ENCODE measurements around the gene CDK13.
"Not testable (repeated sequence)": the region's sequence is repeated elsewhere in the genome, so short reads cannot be mapped to it uniquely, and the experiment has no call there.

Gene CDK13

DNA sequence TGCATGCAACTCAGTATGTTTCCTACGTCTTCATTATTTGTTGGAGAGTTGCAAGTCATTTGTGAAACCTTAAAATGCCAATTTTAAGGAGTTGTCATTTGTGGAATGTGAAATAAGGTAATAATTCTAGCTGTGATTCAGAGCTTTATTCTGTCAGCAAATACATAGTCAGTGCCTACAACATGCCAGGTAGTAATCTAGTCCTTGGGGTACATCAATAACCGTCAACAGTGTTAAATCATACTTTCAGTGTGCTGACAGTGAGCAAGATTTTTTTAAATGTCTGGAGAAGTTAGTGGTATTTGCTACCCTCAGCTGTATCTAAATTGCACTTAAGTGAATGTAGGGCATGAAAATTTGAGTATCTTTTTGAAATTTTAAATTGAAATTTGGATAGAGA, 147.7 kb downstream of the CDK13 start:
- DNase-seq (ENCODE audit: low read depth, low spot score), result no peak

DNA sequence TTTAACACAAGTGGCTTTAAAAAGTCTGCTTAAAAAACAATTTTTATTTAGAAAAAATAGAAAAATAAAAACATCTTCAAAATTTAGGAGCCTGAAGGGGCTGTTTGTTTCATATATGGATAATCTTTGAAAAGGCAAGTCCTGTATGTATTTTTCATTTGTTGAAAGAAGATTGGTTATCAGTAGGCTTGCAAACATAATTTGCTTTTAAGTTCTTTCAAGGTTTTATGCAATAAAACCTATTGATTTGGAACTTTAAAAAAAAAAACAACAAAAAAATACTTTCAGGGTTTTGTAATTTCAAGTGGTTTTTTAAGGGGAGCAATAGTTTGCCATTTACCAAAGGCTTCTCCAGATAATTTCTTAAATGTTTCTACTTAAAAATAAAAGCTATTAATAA, 148.8 kb downstream of the CDK13 start:
- DNase-seq (ENCODE audit: low read depth, low spot score), result no peak

DNA sequence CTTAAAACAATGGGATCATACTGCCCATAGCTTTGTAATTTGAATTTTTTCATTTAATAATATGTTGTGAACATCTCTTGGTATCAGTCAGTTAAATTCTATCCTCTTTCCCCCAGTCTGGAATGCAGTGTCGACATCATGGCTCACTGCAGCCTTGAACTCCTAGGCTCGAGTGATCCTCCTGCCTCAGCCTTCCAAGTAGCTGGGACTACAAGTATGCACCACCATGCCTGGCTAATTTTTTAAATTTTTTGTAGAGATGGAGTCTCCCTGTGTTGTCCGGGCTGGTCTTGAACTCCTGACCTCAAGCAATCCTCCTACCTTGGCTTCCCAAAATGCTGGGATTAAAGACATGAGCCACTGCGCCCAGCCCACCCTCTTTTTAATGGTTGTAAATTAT, 149.8 kb downstream of the CDK13 start:
- DNase-seq (ENCODE audit: low read depth, low spot score), result no peak

DNA sequence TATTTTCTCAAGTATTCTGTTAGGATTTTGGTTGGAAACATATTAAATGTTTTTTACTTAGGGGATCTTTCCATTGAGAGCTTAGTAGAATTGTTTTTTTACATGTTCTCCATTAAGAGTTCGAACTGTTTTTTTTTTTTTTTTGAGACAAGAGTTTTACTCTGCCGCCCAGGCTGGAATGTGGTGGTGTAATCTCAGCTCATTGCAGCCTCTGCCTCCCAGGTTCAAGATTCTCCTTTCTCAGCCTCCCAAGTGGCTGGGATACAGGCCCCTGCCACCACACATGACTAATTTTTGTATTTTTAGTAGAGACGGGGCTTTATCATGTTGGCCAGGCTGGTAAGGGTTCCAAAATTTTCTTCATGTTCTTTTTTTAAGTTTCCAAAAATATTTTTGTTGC, 151.1 kb downstream of the CDK13 start:
- DNase-seq (ENCODE audit: low read depth, low spot score), result no peak

DNA sequence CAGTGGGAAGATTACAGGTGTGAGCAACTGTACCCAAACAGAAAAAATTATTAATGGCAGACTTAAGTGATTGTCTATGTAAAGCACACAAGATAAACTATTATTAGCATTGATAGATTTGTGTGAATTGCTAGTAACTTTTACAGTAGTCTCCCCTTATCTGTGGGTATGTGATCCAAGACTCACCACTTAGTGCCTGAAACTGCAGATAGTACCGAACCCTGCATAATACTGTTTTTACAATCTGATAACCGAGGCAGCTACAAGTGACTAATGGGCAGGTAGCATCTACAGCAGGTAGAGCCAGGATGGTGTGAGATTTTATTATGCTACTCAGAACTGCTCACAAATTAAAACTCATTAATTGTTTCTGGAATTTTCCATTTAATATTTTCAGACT, 152.8 kb downstream of the CDK13 start:
- no peak for DNase-seq (ENCODE audit: low read depth, low spot score)

DNA sequence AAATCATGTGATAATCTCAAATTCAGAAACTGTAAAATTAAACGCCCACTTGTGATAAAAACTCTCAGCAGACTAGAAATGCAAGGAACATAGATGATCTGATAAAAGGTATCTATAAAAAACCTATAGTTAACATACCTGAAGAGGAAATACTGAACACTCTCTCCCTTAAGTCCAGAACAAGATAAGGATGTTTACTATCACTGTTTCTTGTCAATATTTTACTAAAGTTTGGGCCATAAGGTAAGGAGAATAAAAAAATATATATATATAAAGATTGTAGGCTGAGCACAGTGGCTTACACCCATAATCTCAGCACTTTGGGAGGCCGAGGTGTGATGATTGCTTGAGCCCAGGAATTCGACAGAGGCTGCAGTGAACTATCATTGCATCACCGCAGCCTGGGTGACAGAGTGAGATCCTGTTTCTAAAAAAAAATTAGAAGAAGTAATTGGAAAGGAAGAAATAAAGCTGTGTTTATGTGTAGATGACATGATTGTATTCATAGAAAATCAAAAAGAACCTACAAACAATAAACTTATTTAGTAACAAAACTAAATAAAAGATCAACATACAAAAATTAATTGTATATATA, 155.9 kb downstream of the CDK13 start:
- DNase-seq (ENCODE audit: low read depth, low spot score), result no peak

DNA sequence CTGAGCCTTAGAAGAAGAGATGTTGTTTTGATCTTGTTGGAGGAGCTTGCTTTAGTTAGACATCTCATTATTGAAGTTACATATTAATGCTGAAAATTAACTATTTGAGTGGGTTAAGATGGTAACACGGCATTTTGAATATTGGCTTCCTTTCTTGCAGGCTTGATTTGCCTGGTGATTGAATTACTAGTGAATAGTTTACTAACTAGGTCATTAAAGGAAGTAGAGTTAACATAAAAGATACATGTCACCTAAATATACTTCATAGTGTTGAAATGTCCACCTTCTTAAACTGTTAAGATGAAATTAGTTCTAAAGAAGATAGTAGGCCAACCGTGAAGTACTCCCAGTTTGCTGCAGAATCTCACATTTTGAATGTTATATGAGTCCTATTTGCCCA, 165.9 kb downstream of the CDK13 start:
- no peak for DNase-seq (ENCODE audit: low read depth, low spot score)

DNA sequence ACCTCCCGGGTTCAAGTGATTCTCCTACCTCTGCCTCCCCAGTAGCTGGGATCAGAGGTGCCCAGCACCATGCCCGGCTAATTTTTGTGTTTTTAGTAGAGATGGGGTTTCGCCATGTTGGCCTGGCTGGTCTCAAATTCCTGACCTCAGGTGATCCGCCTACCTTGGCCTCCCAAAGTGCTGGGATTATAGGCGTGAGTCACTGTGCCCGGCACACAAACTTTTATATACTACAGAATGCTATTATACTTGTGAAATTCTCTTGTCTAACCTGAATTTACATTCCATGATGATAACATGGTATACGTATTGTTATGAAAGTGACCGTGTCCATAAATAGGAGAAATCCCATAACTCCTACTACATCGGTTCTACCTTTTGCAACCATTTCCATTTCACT, 167.1 kb downstream of the CDK13 start:
- DNase-seq (ENCODE audit: low read depth, low spot score), result not testable (repeated sequence)

DNA sequence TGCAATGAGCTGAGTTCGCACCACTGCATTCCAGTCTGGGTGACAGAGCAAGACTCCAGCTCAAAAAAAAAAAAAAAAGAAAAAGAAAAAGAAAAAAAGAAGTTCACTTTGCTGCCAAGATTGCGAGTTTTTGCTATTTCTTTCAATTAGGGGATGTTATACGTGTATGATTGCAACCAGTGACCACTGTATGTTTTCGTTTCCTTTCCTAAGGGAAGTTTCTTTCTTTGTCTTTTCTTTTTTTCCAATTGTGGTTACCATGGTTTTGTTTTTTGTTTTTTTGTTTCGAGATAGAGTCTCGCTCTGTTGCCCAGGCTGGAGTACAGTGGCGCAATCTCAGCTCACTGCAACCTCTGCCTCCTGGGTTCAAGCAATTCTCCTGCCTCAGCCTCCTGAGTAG, 168.1 kb downstream of the CDK13 start:
- not testable (repeated sequence) for DNase-seq (ENCODE audit: low read depth, low spot score)

DNA sequence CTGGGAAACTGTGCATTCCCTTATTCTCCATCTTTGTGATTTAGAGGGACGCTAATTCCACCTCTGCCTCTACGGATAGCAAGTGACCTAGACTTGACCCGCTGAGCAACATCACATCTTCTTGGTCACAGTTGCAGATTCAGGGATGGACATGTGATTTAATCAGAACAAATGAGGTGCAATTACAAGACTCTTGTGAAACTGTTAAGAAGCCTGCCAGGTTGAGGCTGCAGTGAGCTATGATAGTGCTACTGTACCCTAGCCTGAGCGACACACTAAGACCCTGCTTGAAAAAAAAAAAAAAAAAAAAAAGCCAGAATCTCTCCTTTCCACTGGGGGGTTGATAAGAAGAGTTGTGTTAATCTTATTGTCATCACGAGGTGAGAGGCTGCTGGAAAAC, 170.0 kb downstream of the CDK13 start:
- no peak for DNase-seq (ENCODE audit: low read depth, low spot score)

DNA sequence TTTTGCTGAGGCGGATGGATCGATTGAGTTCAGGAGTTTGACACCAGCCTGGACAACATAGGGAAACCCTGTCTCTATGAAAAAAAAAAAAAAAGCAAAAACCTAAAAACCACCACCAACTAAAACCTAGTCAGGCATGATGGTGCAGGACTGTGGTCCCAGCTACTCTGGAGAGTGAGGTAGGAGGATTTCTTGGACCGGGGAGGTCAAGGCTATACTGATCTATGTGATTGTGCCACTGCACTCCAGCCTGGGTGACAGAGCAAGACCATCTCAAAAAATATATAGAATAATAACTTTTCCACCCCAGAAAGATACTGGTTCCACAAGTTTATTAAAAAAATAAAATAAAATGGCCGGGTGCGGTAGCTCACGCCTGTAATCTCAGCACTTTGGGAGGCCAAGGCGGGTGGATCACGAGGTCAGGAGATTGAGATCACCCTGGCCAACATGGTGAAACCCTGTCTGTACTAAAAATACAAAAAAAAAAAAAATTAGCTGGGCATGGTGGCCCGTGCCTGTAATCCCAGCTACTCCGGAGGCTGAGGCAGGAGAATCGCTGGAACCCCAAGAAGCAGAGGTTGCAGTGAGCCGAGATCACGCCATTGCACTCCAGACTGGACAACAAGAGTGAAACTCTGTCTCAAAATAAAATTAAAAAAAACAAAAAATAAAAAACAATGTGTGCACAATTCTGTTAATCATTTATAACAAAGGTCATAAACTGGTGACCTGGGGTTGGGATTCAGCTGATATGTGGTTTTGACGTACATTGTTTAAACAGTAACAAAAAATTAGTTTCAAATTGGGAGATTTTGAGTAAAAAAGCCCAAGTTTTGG, 172.3 kb downstream of the CDK13 start:
- DNase-seq (ENCODE audit: low read depth, low spot score), result not testable (repeated sequence)

DNA sequence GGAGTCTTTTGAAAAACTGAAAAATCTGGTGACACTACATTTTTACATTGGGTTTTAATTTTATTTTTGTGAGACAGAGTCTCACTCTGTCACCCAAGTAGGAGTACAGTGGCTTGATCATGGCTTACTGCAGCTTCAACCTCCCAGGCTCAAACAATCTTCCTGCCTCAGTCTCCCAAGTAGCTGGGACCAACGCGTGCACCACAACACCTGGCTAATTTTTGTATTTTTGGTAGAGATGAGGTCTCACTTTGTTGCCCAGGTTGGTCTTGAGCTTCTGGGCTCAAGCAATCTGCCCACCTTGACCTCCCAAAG, 172.8 kb downstream of the CDK13 start:
- DNase-seq (ENCODE audit: low read depth, low spot score), result no peak

DNA sequence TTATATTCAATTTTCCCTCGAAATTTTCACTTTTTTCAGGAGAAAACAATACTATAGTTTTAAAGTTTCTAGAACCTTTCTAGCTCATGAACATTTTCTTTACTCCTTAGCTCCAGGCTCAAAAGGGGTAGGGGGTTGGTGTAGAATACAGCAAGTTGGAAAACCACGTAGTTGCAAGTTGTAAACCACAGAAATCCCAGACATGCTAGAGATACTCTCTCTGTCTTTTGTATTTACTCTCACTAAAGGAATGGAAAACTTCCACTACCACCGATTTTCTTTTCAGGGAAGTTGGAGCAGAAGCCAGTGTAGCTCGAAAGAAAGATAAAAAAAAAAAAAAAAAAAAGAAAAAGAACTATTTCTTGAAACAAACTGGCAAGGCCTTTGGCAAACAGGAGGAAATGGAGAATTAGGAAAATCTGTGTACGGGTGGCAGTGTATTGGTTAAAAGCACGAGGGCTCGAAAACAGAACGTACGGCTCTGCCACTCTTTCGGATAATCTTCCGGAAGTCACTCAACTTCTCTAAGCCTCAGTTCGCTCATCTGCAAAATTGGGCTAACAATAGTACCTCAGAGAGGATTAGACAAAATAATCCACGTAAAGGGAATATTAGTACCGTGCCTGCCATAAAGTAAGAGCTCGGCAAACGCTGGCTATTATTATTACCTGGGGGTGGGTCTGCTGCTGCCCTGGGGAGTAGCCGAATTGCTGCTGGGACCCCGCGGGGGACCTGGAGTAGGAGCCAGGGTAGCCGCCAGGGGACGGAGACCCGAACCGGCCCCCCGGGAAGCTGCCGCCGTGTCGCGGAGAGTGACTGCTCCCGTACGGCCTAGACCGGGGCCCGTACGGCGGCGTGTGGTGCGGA, 183.7 kb downstream of the CDK13 start:
- no peak for DNase-seq (ENCODE audit: low read depth, low spot score)

DNA sequence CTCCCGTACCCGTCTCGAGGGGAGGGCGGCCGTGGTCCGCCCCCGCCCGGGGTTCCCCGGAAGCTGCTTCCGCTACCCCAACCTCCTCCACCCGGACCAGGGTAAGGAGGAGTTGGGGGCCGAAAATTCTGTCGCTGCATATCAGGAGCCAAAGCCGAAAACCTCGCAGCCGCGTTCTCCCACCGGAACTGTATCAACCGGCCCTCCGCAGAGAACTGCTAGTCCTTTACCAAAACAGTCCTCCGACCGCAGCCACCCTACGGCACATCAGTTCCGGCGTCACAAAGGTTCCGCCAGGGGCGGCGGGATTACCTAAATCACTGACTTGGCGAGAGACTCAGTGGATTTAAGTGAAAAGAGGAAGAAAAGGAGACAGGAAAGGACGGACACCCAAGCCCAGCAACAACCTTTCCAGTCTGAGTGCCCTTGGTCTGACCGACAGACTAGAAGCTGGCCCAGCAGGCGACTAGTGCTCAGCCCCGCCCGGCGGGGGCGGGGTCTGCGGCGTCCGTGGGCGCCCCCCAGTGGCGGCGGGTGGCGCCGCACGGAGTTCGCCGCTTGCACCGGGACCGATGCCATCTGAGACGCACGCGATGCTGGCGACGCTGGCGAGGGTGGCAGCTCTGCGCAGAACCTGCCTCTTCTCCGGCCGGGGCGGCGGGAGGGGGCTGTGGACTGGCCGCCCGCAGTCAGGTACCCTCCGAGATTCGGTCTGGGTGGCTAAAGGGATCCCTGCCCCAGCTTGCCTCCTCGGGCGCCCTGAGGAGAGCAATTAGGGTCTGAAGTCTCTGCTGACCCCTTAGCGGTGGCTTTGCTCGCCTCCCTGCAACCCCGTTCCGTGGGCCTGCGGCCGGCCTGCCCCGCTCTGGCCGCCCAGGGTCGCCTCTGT, 184.6 kb downstream of the CDK13 start, which contains the start of the genes MPLKIP and SUGCT:
Gene MPLKIP (minus strand): TSS at position 195 of the 889 bp plus-strand sequence. CDS start 55 bp downstream, at position 140.
Gene SUGCT (plus strand): TSS at position 578 of the 889 bp plus-strand sequence.
- DNase-seq (ENCODE audit: low read depth, low spot score), result peak; percentile 76

DNA sequence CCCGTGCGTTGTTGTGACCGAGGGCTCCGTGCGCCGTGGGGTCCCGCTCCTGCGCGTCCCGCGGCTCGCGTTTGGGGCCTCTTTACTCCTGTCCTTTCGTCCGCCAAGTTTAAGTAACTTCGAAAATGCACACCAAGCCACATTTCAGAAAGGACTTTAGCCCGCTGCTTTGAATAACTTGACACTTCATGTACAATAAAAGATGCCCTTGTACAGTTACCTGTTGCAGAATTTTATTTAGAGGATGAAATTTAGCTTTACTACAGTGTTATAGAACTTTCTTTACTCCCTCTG, 185.2 kb downstream of the CDK13 start:
- no peak for DNase-seq (ENCODE audit: low read depth, low spot score)

DNA sequence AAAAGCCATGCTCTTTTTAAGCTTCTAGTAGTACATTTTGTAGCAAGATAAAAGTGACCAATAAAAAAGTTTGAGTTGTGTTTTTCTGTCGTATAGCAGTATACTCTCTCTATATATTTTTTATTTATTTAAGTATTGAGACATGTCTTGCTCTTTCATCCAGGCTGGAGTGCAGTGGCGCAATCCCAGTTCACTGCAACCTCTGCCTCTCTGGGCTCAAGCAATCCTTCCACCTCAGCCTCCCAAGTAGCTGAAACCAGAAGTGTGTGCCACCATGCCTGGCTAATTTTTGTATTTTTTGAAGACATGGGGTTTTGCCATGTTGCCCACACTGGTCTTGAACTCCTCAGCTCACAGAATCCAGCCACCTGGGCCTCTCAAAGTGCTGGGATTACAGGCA, 187.5 kb downstream of the CDK13 start:
- no peak for DNase-seq (ENCODE audit: low read depth, low spot score)

DNA sequence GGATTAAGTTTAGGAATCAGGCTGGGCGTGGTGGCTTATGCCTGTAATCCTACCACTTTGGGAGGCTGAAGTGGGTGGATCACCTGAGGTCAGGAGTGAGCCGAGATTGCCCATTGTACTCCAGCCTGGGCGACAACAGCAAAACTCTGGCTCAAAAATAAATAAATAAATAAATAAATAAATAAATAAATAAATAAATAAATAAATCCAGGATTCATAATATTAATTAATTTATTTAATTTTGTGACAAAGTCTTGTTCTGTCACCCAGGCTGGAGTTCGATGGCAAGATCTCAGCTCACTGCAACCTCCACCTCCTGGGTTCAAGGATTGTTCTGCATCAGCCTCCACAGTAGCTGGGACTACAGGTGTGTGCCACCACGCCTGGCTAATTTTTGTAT, 188.9 kb downstream of the CDK13 start:
- DNase-seq (ENCODE audit: low read depth, low spot score), result no peak

DNA sequence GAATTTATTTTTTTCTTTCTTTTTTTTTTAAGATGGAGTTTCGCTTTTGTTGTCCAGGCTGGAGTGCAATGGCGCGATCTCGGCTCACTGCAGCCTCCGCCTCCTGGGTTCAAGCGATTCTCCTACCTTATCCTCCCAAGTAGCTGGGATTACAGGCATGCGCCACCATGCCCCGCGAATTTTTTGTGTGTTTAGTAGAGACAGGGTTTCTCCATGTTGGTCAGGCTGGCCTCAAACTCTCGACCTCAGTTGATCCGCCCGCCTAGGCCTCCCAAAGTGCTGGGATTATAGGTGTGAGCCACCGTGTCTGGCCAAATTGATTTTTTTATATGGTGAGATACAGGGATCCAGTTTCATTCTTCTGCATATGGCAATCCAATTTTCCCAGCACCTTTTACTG, 189.8 kb downstream of the CDK13 start:
- DNase-seq (ENCODE audit: low read depth, low spot score), result not testable (repeated sequence)

DNA sequence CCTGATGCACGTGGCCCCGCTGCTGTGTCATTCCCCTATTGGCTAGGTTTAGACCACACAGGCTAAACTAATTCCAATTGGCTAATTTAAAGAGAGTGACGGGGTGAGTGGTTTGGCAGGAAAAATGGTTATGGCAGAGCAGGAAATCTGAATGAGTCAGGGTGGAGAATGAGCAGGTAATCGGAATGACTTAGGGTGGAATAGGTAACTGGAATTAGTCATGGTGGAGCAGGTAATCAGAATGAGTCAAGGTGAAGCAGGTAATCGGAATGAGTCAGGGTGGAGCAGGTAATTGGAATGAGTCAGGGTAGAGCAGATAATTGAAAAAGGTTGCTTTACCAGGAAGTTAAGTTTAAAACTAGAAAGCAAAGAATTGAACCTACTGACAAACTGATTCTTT, 191.9 kb downstream of the CDK13 start:
- DNase-seq (ENCODE audit: low read depth, low spot score), result not testable (repeated sequence)

DNA sequence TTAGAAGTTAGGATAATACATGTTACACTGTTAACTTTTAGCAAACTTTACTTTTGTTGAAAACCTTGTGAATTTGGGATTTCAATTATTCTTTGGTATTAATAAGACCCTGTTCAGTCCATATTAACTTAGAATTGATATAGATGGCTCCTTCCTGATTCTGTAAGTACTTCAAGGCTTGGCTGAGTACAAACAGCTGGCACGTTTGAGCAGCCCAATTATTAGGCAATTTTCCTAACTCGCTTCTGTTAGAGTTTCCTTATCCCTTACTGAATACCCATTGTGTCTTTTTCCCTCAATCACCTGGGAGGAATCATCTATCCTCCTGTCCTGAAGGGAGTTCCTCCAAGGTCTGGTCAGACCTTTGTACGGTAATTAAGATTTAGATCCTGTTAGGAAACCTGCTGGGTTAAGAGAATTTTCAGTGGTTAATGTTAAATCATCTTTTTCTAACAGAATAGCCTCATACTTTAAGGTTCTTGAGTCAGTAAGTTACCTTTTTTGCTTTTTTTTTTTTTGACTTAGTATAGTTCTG, 195.6 kb downstream of the CDK13 start:
- DNase-seq (ENCODE audit: low read depth, low spot score), result not testable (repeated sequence)
